Panc1 (cell line): ENCODE measurements around the gene WDR1.

Experiments used
- POLR2AphosphoS5 ChIP-seq: IDR thresholded peaks from 2 replicates; pipeline ENCODE4 v1.6.1; 2012; ENCODE audit warnings: mild to moderate bottlenecking, low read depth, low read length, moderate library complexity
- TF ChIP-seq, protein P1 (sequence below): fragments of 450-650 bp; IDR thresholded peaks from 2 replicates; pipeline ENCODE4 v1.5.1; 2017; ENCODE audit warnings: mild to moderate bottlenecking

DNA sequence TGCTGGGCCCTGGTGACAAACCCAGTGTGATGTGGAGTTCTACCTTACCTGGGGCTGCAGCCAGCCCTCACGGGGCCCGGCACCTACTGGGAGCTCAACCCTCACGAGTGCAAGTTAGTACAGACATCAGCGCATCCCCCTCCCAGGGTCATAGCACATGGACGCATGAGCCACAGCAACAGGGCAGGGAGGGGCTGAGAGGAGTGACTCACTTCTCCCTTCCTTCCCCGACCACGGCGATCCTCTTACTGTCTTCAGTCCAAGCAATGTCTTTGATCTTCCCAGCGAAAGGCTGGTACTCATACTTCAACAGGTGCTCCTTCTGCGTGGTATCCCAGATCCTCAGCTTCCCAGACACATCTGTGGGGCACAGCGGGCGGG, 17.8 kb downstream of the WDR1 start:
- TF ChIP-seq, protein P1, sequence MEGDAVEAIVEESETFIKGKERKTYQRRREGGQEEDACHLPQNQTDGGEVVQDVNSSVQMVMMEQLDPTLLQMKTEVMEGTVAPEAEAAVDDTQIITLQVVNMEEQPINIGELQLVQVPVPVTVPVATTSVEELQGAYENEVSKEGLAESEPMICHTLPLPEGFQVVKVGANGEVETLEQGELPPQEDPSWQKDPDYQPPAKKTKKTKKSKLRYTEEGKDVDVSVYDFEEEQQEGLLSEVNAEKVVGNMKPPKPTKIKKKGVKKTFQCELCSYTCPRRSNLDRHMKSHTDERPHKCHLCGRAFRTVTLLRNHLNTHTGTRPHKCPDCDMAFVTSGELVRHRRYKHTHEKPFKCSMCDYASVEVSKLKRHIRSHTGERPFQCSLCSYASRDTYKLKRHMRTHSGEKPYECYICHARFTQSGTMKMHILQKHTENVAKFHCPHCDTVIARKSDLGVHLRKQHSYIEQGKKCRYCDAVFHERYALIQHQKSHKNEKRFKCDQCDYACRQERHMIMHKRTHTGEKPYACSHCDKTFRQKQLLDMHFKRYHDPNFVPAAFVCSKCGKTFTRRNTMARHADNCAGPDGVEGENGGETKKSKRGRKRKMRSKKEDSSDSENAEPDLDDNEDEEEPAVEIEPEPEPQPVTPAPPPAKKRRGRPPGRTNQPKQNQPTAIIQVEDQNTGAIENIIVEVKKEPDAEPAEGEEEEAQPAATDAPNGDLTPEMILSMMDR, result no peak
- no peak for TF ChIP-seq POLR2AphosphoS5
